ACC112 (cell line): ENCODE measurements around the gene CPVL.

Source experiments
- H2AFZ ChIP-seq: fragments of 200-600 bp; sonication (generic); one replicate; pipeline ENCODE4 v1.6.0; 2017; ENCODE audit warnings: antibody characterized with exemption, low read length; ENCODE audit not compliant: unreplicated experiment
- H3K27ac ChIP-seq: fragments of 200-600 bp; sonication (generic); 2 replicates; pipeline ENCODE4 v1.5.1; 2014; ENCODE audit warnings: low read depth, mild to moderate bottlenecking, antibody characterized with exemption, low read length, moderate library complexity
- H3K27me3 ChIP-seq: fragments of 200-600 bp; sonication (generic); 2 replicates; pipeline ENCODE4 v1.6.1; 2014; ENCODE audit warnings: mild to moderate bottlenecking, antibody characterized with exemption, low read length, moderate library complexity, mixed read lengths; ENCODE audit not compliant: insufficient read depth
- H3K36me3 ChIP-seq: fragments of 200-600 bp; sonication (generic); 2 replicates; pipeline ENCODE4 v1.6.1; 2016; ENCODE audit warnings: mild to moderate bottlenecking, antibody characterized with exemption, low read length, moderate library complexity, mixed read lengths; ENCODE audit not compliant: insufficient read depth
- H3K4me1 ChIP-seq: fragments of 200-600 bp; sonication (generic); one replicate; pipeline ENCODE4 v1.6.1; 2016; ENCODE audit warnings: low read length, mixed read lengths; ENCODE audit not compliant: insufficient read depth, unreplicated experiment, control insufficient read depth
- H3K4me3 ChIP-seq: fragments of 200-600 bp; sonication (generic); 2 replicates; pipeline ENCODE4 v1.5.1; 2014; ENCODE audit warnings: mild to moderate bottlenecking, low read depth, low read length
- H3K79me2 ChIP-seq: fragments of 200-600 bp; sonication (generic); one replicate; pipeline ENCODE4 v1.6.0; 2016; ENCODE audit warnings: low read length; ENCODE audit not compliant: control insufficient read depth, unreplicated experiment, insufficient read depth

The CPVL gene

DNA sequence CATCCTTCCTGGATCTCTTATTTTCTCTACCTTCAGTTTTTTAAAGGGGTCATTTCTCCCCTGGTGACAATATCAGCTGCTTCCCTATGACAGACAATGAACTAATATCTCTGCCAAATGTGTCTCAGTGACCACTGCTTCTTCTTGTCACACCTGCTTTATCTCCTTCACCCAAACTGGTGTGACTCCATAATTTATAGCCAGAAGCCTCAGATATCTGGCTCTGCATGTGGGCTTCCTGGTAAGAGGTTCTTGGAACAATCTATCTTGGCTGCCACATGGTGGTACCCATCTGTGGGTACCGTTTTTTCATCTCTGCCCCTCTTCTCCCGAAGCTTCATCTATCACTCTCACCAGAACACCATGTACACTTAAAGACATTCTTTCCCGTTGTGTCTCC is 37.0 kb downstream of the CPVL start:
- no peak overlapping the region for H3K27ac ChIP-seq
- peaks cover 14% of the 10 kb centered on the region for H3K27me3 ChIP-seq
- no peaks in the 10 kb centered on the region for H3K79me2 ChIP-seq
- H2AFZ ChIP-seq: no peak overlapping the region
- H3K4me3 ChIP-seq: no peak overlapping the region
- no peaks in the 10 kb centered on the region for H3K36me3 ChIP-seq
- H3K4me1 ChIP-seq: no peaks in the 10 kb centered on the region

GRCh38 chr7:29107056-29107455 is 39.3 kb downstream of the CPVL start:
- Histone ChIP-seq H3K4me1 (no peaks in the 10 kb centered on the region), H3K79me2 (no peaks in the 10 kb centered on the region), H2AFZ (no peak overlapping the region), H3K27me3 (peaks cover 14% of the 10 kb centered on the region), H3K36me3 (no peaks in the 10 kb centered on the region), H3K27ac (no peak overlapping the region), H3K4me3 (no peak overlapping the region)

GRCh38 chr7:29106669-29106988 is 39.7 kb downstream of the CPVL start:
- Histone ChIP-seq H2AFZ (no peak overlapping the region), H3K79me2 (no peaks in the 10 kb centered on the region), H3K27ac (no peak overlapping the region), H3K27me3 (peaks cover 14% of the 10 kb centered on the region), H3K4me3 (no peak overlapping the region), H3K36me3 (no peaks in the 10 kb centered on the region), H3K4me1 (no peaks in the 10 kb centered on the region)

- no peak overlapping the region for H2AFZ ChIP-seq
- no peaks in the 10 kb centered on the region for H3K4me1 ChIP-seq
- H3K27ac ChIP-seq: no peak overlapping the region
- H3K36me3 ChIP-seq: no peaks in the 10 kb centered on the region
- H3K79me2 ChIP-seq: no peaks in the 10 kb centered on the region
- H3K27me3 ChIP-seq: peaks cover 14% of the 10 kb centered on the region
- H3K4me3 ChIP-seq: no peak overlapping the region
These were observed 40.3 kb downstream of the CPVL start for GRCh38 chr7:29105752-29106668.

GRCh38 chr7:29105191-29105590 is 41.1 kb downstream of the CPVL start:
- Histone ChIP-seq H3K27ac (no peak overlapping the region), H3K27me3 (peaks cover 8% of the 10 kb centered on the region), H3K4me1 (no peaks in the 10 kb centered on the region), H3K36me3 (no peaks in the 10 kb centered on the region), H3K4me3 (no peak overlapping the region), H3K79me2 (no peaks in the 10 kb centered on the region), H2AFZ (no peak overlapping the region)

GRCh38 chr7:29102558-29103151 is 43.7 kb downstream of the CPVL start:
- no peak overlapping the region for H3K27ac ChIP-seq
- H3K36me3 ChIP-seq: no peaks in the 10 kb centered on the region
- no peak overlapping the region for H3K4me3 ChIP-seq
- no peaks in the 10 kb centered on the region for H3K79me2 ChIP-seq
- no peaks in the 10 kb centered on the region for H3K27me3 ChIP-seq
- peak overlapping the region; percentile 15 for H2AFZ ChIP-seq
- no peaks in the 10 kb centered on the region for H3K4me1 ChIP-seq

GRCh38 chr7:29100924-29101323 is 45.4 kb downstream of the CPVL start:
- Histone ChIP-seq H3K27ac (no peak overlapping the region), H3K27me3 (no peaks in the 10 kb centered on the region), H3K4me1 (no peaks in the 10 kb centered on the region), H3K36me3 (no peaks in the 10 kb centered on the region), H3K4me3 (no peak overlapping the region), H2AFZ (no peak overlapping the region), H3K79me2 (no peaks in the 10 kb centered on the region)

DNA sequence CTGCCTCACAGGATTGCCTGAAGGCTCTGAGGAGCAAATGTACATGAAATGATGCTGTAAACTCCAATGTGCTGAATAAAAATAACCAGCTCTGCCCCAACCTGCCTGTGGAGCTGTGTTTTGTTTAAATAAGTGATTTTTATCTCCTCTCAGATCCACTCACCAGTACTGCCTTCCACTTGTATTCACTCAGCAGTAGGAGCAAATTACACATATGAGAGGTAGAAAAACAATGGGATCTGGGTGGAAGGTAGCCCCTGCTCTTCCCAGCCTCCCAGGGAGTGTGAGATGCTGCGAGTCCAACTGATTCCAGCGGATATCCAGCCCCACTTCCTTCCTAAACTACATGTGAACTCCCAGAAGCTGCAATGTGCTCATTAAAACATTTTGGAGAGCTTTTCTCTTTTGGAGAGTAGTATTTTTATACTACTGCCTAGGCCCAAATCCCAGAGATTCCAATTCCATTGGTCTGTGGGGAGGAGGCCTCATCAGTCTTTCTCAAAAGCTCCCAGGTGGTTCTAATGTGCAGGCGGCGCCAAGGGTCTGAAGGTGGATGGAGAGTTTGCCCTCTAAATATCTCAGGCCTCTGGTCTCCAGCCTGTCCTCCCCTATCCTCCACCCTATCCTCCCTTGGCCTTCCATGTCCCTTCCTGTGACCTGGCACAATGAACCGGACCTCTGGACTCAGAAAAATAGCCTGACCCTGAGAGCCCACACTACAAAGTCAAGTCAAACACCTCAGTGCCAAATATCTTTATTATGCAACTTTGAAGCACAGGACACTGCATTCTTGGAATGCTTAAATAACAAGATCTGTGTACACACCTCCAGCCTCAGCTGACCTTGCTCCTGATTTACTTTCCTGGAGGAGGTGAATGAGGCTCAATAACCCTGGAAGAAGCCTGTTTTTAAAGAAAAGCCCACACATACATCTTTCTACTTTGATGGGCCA is 46.2 kb downstream of the CPVL start:
- no peak overlapping the region for H3K27ac ChIP-seq
- H3K4me3 ChIP-seq: no peak overlapping the region
- no peaks in the 10 kb centered on the region for H3K27me3 ChIP-seq
- no peaks in the 10 kb centered on the region for H3K36me3 ChIP-seq
- H3K79me2 ChIP-seq: no peaks in the 10 kb centered on the region
- no peaks in the 10 kb centered on the region for H3K4me1 ChIP-seq
- no peak overlapping the region for H2AFZ ChIP-seq

- Histone ChIP-seq H3K27ac (no peak overlapping the region), H3K4me1 (no peaks in the 10 kb centered on the region), H3K79me2 (no peaks in the 10 kb centered on the region), H3K4me3 (no peak overlapping the region), H3K36me3 (no peaks in the 10 kb centered on the region), H3K27me3 (no peaks in the 10 kb centered on the region), H2AFZ (no peak overlapping the region)
These were observed 49.9 kb downstream of the CPVL start for GRCh38 chr7:29096446-29096730.

DNA sequence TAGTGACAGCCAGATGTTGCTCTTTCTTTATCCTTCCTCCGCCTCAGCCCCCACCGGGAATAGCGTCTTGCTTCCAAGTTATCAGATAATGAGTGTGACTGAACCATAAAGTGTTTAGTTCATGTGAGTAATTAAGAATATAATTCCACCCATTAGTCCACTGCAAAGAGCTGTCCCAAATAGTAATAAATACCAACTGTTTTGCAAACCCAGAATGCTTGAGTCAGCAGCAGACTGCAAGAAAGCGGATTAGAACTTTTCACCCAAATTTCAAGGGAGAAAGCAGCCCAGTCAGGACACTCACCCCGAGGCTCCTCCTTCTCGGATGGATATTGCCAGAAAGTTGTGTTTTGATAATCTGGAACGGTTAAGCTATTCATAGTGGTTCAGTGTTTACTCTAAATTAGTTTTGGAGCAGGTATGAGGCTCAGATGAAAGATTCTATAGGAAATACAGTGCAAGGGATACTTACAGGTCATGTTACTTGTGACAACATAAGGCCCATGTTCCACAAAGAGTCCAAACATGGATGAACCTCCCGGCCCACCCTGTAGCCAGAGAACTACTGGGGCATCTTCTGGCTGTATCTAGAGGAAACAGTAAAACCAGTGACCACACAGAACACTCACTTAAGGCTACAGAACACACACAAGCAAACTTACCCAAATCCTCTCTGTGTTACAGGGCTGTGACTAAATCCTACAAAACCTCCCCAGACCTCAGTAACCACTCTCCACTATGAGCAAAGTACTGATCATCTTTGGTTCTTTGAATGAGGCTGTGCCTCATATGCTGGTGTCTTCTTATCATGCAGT is 50.5 kb downstream of the CPVL start:
- Histone ChIP-seq H2AFZ (no peak overlapping the region), H3K27me3 (no peaks in the 10 kb centered on the region), H3K27ac (no peak overlapping the region), H3K4me3 (no peak overlapping the region), H3K36me3 (no peaks in the 10 kb centered on the region), H3K79me2 (no peaks in the 10 kb centered on the region), H3K4me1 (peaks cover 4% of the 10 kb centered on the region)
